Liver (tissue), 3 donors: ENCODE measurements around the gene NRG3.

Experiments
- CTCF ChIP-seq: fragments of 150-350 bp; IDR thresholded peaks from 2 replicates; pipeline ENCODE4 v1.5.1; 2017; ENCODE audit warnings: improper control_type of control experiment, low read depth, low read length; ENCODE audit not compliant: missing input control
- EGR1 ChIP-seq, 2 donors: IDR thresholded peaks; 2 replicates each; pipeline ENCODE4 v1.6.1; 2016 to 2018; ENCODE audit warnings: antibody characterized with exemption in 2 of 2, low read depth in 2 of 2
- GABPA ChIP-seq, 2 donors: IDR thresholded peaks in 1 of 2; conservative IDR thresholded peaks in 1 of 2; 2 replicates each; pipeline ENCODE4 v1.6.1; 2016; ENCODE audit warnings: antibody characterized with exemption in 2 of 2, mild to moderate bottlenecking in 1 of 2, moderate library complexity in 1 of 2
- HNF4A ChIP-seq, 2 donors: conservative IDR thresholded peaks; 2 replicates each; pipeline ENCODE4 v1.6.1; 2016; ENCODE audit warnings: antibody characterized with exemption in 2 of 2, mild to moderate bottlenecking in 2 of 2
- JUND ChIP-seq, 2 donors: IDR thresholded peaks; 2 replicates each; pipeline ENCODE4 v1.6.1; 2016; ENCODE audit warnings: antibody characterized with exemption in 2 of 2
- REST ChIP-seq: IDR thresholded peaks from 2 replicates; pipeline ENCODE4 v1.6.1; 2016; ENCODE audit warnings: antibody characterized with exemption, mild to moderate bottlenecking
- SP1 ChIP-seq: IDR thresholded peaks from 2 replicates; pipeline ENCODE4 v1.6.1; 2018; ENCODE audit warnings: antibody characterized with exemption, mild to moderate bottlenecking
- TAF1 ChIP-seq: conservative IDR thresholded peaks from 2 replicates; pipeline ENCODE4 v1.6.1; 2016; ENCODE audit warnings: antibody characterized with exemption, mild to moderate bottlenecking
- ZBTB33 ChIP-seq: IDR thresholded peaks from 2 replicates; pipeline ENCODE4 v1.6.1; 2016; ENCODE audit warnings: antibody characterized with exemption
- TF ChIP-seq, protein P1 (sequence below): IDR thresholded peaks from 2 replicates; pipeline ENCODE4 v1.6.1; 2016; ENCODE audit warnings: antibody characterized with exemption
- donor health status: healthy.
- donor health status: healthy.

GRCh38 chr10:82908751-82909150 is 1033.8 kb downstream of the NRG3 start:
- TF ChIP-seq CTCF, result no peak
- TF ChIP-seq ZBTB33, result no peak
- TF ChIP-seq HNF4A (conservative IDR thresholded peaks at IDR 0.05), result no peak
- TF ChIP-seq, protein P1, sequence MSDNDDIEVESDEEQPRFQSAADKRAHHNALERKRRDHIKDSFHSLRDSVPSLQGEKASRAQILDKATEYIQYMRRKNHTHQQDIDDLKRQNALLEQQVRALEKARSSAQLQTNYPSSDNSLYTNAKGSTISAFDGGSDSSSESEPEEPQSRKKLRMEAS, result no peak
- no peak for TF ChIP-seq JUND (IDR thresholded peaks at IDR 0.05)
- no peak for TF ChIP-seq SP1
- no peak for TF ChIP-seq TAF1
- no peak for TF ChIP-seq EGR1 (IDR thresholded peaks at IDR 0.05; ENCODE audit: low read depth in 2 of 2)
- no peak for TF ChIP-seq REST
- TF ChIP-seq GABPA (IDR thresholded peaks at IDR 0.05 in 1 of 2, conservative IDR thresholded peaks at IDR 0.05 in 1 of 2), result no peak
